Caco-2 (cell line): Measurements from ENCODE around the gene FOLR2. TPM values are rescaled to one million over a fixed set of nuclear protein-coding genes. Genes with fewer than 3 reads are reported as not detected.

Experiments
- BruUV-seq: library from RNA; stranded (reverse); fragments of 400-500 nt; replicated peaks from 2 replicates; lab custom pipeline; 2021; lab: Mats Ljungman, UMichigan
- CTCF ChIA-PET: fragments of 300-600 bp; sonication (Branson Sonifier 250); formaldehyde crosslinking; loops from one replicate; lab custom pipeline; 2022; ENCODE audit warnings: antibody characterized with exemption; lab: Charles Lee
- POLR2A ChIA-PET: fragments of 300-600 bp; sonication (Branson Sonifier 250); formaldehyde crosslinking; loops from one replicate; lab custom pipeline; 2022; ENCODE audit warnings: antibody characterized with exemption; lab: Charles Lee
- DNase-seq, 2 experiments: peaks; one replicate each; pipeline versions ENCODE4 v3.0.0 to v3.0.0-alpha.2; 2020 to 2022
- H3K27me3 ChIP-seq: replicated peaks from 2 replicates; pipeline ENCODE4 v1.6.0; 2011; ENCODE audit warnings: low read length; ENCODE audit not compliant: control insufficient read depth, insufficient read depth
- H3K36me3 ChIP-seq: 2 replicates; pipeline ENCODE4 v1.5.1; 2011; ENCODE audit warnings: low read length; ENCODE audit not compliant: control insufficient read depth, insufficient read depth
- H3K4me1 ChIP-seq: fragments of 250-450 bp; sonication (Bioruptor Pico); 2 replicates; pipeline ENCODE4 v1.5.1; 2020; ENCODE audit warnings: mild to moderate bottlenecking
- H3K4me3 ChIP-seq: 2 replicates; pipeline ENCODE4 v1.5.1; 2011; ENCODE audit warnings: low read depth, mild to moderate bottlenecking, control low read depth, low read length
- H3K9me3 ChIP-seq: fragments of 250-450 bp; sonication (Bioruptor Pico); 2 replicates; pipeline ENCODE4 v1.5.1; 2020; ENCODE audit warnings: mild to moderate bottlenecking, moderate library complexity
- H3K27ac Mint-ChIP-seq: one replicate; pipeline ENCODE4 v1.8.0; 2022; ENCODE audit warnings: mixed read lengths; ENCODE audit not compliant: unreplicated experiment
- H3K27me3 Mint-ChIP-seq: one replicate; pipeline ENCODE4 v1.8.0; 2022; ENCODE audit warnings: mixed read lengths; ENCODE audit not compliant: insufficient read depth, unreplicated experiment
- H3K36me3 Mint-ChIP-seq: one replicate; pipeline ENCODE4 v1.8.0; 2022; ENCODE audit warnings: mild to moderate bottlenecking, mixed read lengths; ENCODE audit not compliant: insufficient read depth, unreplicated experiment
- H3K4me1 Mint-ChIP-seq: one replicate; pipeline ENCODE4 v1.8.0; 2022; ENCODE audit warnings: low read depth, mixed read lengths; ENCODE audit not compliant: unreplicated experiment
- H3K4me3 Mint-ChIP-seq: one replicate; pipeline ENCODE4 v1.8.0; 2022; ENCODE audit warnings: mild to moderate bottlenecking, moderate library complexity, mixed read lengths; ENCODE audit not compliant: unreplicated experiment
- H3K9me3 Mint-ChIP-seq: one replicate; pipeline ENCODE4 v1.8.0; 2022; ENCODE audit warnings: mixed read lengths; ENCODE audit not compliant: unreplicated experiment
- CTCF ChIP-seq, 2 experiments: fragments of 200-600 bp in 1 of 2; IDR thresholded peaks; 1 replicate in 1 of 2; 2 replicates in 1 of 2; pipeline versions ENCODE4 v1.5.1 to v1.8.0; 2011 to 2022; ENCODE audit warnings: antibody characterized with exemption in 1 of 2, control low read depth in 1 of 2, inconsistent platforms in 1 of 2, low read depth in 1 of 2, low read length in 1 of 2, mild to moderate bottlenecking in 1 of 2, moderate library complexity in 1 of 2; ENCODE audit not compliant: insufficient read depth in 1 of 2, severe bottlenecking in 1 of 2, unreplicated experiment in 1 of 2
- intact Hi-C: fragments of 100-400 bp; cut with micrococcal nuclease; formaldehyde crosslinking; loops from one replicate; pipeline ENCODE4 v1.10.0; 2022; ENCODE audit not compliant: unreplicated experiment
- total RNA-seq: library from RNA; stranded (reverse); gene quantifications from 2 replicates; pipeline ENCODE4 v1.2.3, GENCODE V29; 2022

Gene FOLR2
- total RNA-seq, 1 experiment from 2014 or later, result not detected

DNA sequence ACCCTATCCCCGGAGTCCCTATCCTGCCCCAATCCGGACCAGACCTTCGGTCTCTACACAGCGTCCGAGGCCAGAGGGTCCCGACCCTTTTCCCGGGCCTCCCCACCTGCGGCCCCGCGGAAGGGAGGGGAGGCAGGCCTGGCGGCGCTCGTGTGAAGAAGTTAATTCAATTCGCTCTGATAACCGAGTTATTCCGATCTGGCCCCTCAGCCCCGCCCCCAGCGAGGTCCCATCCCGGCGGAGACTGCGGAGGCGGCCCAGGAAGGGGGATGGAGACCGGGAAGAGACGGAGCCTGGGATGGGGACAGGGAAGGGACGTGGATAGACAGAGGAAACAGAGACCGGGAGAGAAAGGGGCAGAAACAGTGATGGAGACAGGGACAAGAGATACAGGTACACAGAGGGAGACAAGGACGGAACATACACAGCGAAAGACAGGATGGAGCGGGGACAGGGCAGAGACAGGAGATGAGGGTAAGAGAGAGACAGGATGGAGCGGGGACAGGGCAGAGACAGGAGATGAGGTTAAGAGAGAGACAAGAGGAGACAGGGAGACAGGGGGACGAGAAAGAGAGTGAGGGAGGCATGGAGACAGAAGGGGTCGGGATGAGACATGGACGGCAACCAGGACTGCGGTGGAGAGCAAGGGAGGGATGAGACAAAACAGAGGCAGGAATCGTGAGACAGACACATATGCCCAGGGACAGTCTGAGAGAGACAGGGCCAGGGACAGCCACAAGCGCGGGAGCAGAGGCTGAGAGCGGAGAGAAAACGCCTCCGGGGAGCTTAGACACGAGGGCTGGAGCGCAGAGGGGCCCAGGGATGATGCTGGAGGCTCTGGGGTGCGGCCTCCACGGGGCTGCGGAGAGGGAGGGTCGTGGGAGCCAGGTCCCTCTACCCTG lies 28.0 kb downstream of the FOLR2 start:
- peak in 1 of 2 experiments; percentile 40 for DNase-seq
- CTCF ChIA-PET, result interaction anchor here (0.5 to 0.7 kb wide), 2 partner anchors 169 to 231 kb away, joined by 3 read pairs; no protein-coding TSS in a partner anchor

GRCh38 chr11:72245263-72245816 lies 28.7 kb downstream of the FOLR2 start:
- Mint-ChIP-seq H3K27me3 (peaks cover 4% of the 10 kb centered on the region), H3K36me3 (peaks cover 6% of the 10 kb centered on the region), H3K4me3 (no peak overlapping the region), H3K4me1 (peaks cover 3% of the 10 kb centered on the region), H3K27ac (no peak overlapping the region), H3K9me3 (peaks cover 8% of the 10 kb centered on the region)
- intact Hi-C loops, result no loop called here
- ChIA-PET POLR2A (no interaction called here), CTCF (interaction anchor here (0.5 to 0.7 kb wide), 4 partner anchors 11 to 231 kb away, joined by 3 to 5 read pairs (median 3); no protein-coding TSS in a partner anchor)
- no peak overlapping the region for H3K4me3 ChIP-seq
- no peaks in the 10 kb centered on the region for H3K36me3 ChIP-seq
- H3K27me3 ChIP-seq, result no peaks in the 10 kb centered on the region
- DNase-seq, result peak in 1 of 2 experiments; percentile 42
- no peak for TF ChIP-seq CTCF (IDR thresholded peaks at IDR 0.05; ENCODE audit: insufficient read depth in 1 of 2, low read depth in 1 of 2, low read length in 1 of 2, severe bottlenecking in 1 of 2, unreplicated experiment in 1 of 2)
- peaks cover 5% of the 10 kb centered on the region for H3K4me1 ChIP-seq
- H3K9me3 ChIP-seq, result peaks cover 7% of the 10 kb centered on the region; the same call in 1 of the 2 replicates
- BruUV-seq, result no TSS peak

More for the DNA sequence above, 28.0 kb downstream of the FOLR2 start:
- H3K4me1 ChIP-seq, result peaks cover 10% of the 10 kb centered on the region
- peaks cover 4% of the 10 kb centered on the region for H3K27me3 Mint-ChIP-seq
- no peak overlapping the region for H3K4me3 Mint-ChIP-seq
- POLR2A ChIA-PET, result no interaction called here
- H3K36me3 ChIP-seq, result no peaks in the 10 kb centered on the region
- no TSS peak for BruUV-seq
- intact Hi-C loops, result no loop called here
- H3K36me3 Mint-ChIP-seq, result peaks cover 11% of the 10 kb centered on the region
- no peaks in the 10 kb centered on the region for H3K27me3 ChIP-seq
- no peak overlapping the region for H3K27ac Mint-ChIP-seq
- peaks cover 8% of the 10 kb centered on the region for H3K9me3 Mint-ChIP-seq
- no peak overlapping the region for H3K4me3 ChIP-seq
- H3K4me1 Mint-ChIP-seq, result peaks cover 5% of the 10 kb centered on the region
- no peak for TF ChIP-seq CTCF (IDR thresholded peaks at IDR 0.05; ENCODE audit: insufficient read depth in 1 of 2, low read depth in 1 of 2, low read length in 1 of 2, severe bottlenecking in 1 of 2, unreplicated experiment in 1 of 2)
- H3K9me3 ChIP-seq, result peaks cover 7% of the 10 kb centered on the region; the same call in 1 of the 2 replicates

DNA sequence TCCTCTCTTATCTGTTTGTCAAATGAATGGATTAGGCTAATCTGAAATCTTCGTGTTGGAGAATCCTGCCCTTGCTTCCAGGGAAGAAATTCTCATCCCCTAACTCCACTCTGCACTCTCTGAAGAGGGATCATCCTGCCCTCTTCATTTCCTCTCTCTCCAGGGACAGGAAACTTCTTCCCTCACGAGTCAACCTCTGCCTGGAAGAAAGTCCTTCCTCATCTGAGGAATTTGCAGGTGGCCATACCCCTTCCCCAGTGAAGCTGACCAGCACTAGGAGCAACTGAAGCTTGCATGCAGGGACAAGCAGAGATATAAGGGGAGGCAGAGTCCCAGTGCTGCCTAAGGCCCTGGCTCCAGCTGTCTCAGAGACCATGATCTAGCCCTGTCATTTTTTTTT lies 31.0 kb downstream of the FOLR2 start:
- BruUV-seq, result no TSS peak
- no peak overlapping the region for H3K27ac Mint-ChIP-seq
- Histone ChIP-seq H3K4me3 (no peak overlapping the region), H3K36me3 (no peaks in the 10 kb centered on the region), H3K27me3 (no peaks in the 10 kb centered on the region), H3K9me3 (peaks cover 7% of the 10 kb centered on the region; the same call in 1 of the 2 replicates), H3K4me1 (no peaks in the 10 kb centered on the region)
- no peak overlapping the region for H3K4me3 Mint-ChIP-seq
- peaks cover 8% of the 10 kb centered on the region for H3K9me3 Mint-ChIP-seq
- CTCF ChIA-PET, result interaction anchor here (1.0 kb wide), 1 partner anchor 222 kb away, joined by 3 read pairs; no protein-coding TSS in a partner anchor
- no peaks in the 10 kb centered on the region for H3K36me3 Mint-ChIP-seq
- intact Hi-C loops, result no loop called here
- H3K27me3 Mint-ChIP-seq, result peaks cover 4% of the 10 kb centered on the region
- POLR2A ChIA-PET, result no interaction called here
- no peaks in the 10 kb centered on the region for H3K4me1 Mint-ChIP-seq
- peak in 1 of 2 experiments; percentile 26 for DNase-seq
- no peak for TF ChIP-seq CTCF (IDR thresholded peaks at IDR 0.05; ENCODE audit: insufficient read depth in 1 of 2, low read depth in 1 of 2, low read length in 1 of 2, severe bottlenecking in 1 of 2, unreplicated experiment in 1 of 2)
